GM19324 (cell line): ENCODE data around the gene SETD2.

Experiments
- ATAC-seq: cut with Tn5 transposase; IDR thresholded peaks from one replicate; pipeline ENCODE4 v1.9.1; 2021; ENCODE audit warnings: mild to moderate bottlenecking, moderate library complexity; ENCODE audit not compliant: unreplicated experiment, low FRiP score

SETD2 gene

GRCh38 chr3:46987319-46987742, 176.6 kb downstream of the SETD2 start:
- ATAC-seq = no peak

GRCh38 chr3:46986782-46987310, 177.1 kb downstream of the SETD2 start:
- no peak for ATAC-seq

GRCh38 chr3:46986055-46986730, 177.7 kb downstream of the SETD2 start:
- ATAC-seq = no peak

- ATAC-seq = no peak
These were observed 178.3 kb downstream of the SETD2 start for GRCh38 chr3:46985588-46985987.

GRCh38 chr3:46984591-46985459, 179.1 kb downstream of the SETD2 start:
- ATAC-seq = no peak

- no peak for ATAC-seq
These were observed 181.4 kb downstream of the SETD2 start for GRCh38 chr3:46982546-46982945.

GRCh38 chr3:46981932-46982471, 181.9 kb downstream of the SETD2 start:
- no peak for ATAC-seq

GRCh38 chr3:46979958-46980497, 183.9 kb downstream of the SETD2 start:
- ATAC-seq = no peak

GRCh38 chr3:46978985-46979944, 184.6 kb downstream of the SETD2 start, which contains the start of gene NBEAL2:
Gene NBEAL2, plus strand, starts transcription at chr3:46979666. Its CDS starts 196 bp downstream, at chr3:46979862.
- ATAC-seq = peak; percentile 68

GRCh38 chr3:46978381-46978780, 185.5 kb downstream of the SETD2 start:
- ATAC-seq = no peak

- ATAC-seq = no peak
These were observed 186.1 kb downstream of the SETD2 start for GRCh38 chr3:46977811-46978195.

GRCh38 chr3:46976326-46977190, 187.4 kb downstream of the SETD2 start, which contains the start of gene CCDC12:
Gene CCDC12, minus strand, starts transcription at chr3:46976745. Its CDS starts 13 bp downstream, at chr3:46976732.
- peak; percentile 73 for ATAC-seq

- ATAC-seq = no peak
These were observed 189.3 kb downstream of the SETD2 start for GRCh38 chr3:46974421-46975171.

- no peak for ATAC-seq
These were observed 191.5 kb downstream of the SETD2 start for GRCh38 chr3:46972396-46972795.

GRCh38 chr3:46971742-46972141, 192.2 kb downstream of the SETD2 start:
- no peak for ATAC-seq

GRCh38 chr3:46971151-46971550, 192.8 kb downstream of the SETD2 start:
- ATAC-seq = no peak

GRCh38 chr3:46970391-46971091, 193.4 kb downstream of the SETD2 start:
- ATAC-seq = no peak
